GM21367 (cell line): ENCODE results near the gene ELAVL3.
"Not testable (repeated sequence)": the region's sequence is repeated elsewhere in the genome, so short reads cannot be mapped to it uniquely, and the experiment has no call there.

Experiments
- ATAC-seq: cut with Tn5 transposase; IDR thresholded peaks from one replicate; pipeline ENCODE4 v1.9.1; 2021; ENCODE audit not compliant: unreplicated experiment

Gene ELAVL3

GRCh38 chr19:11444059-11444458, 36.8 kb downstream of the ELAVL3 start:
- no peak for ATAC-seq

- no peak for ATAC-seq
Measured at GRCh38 chr19:11437955-11438354, 42.9 kb downstream of the ELAVL3 start.

- no peak for ATAC-seq
Measured at GRCh38 chr19:11435833-11436313, 45.0 kb downstream of the ELAVL3 start.

GRCh38 chr19:11435057-11435832, 45.6 kb downstream of the ELAVL3 start, which contains the start of the genes ODAD3 and PRKCSH:
Gene ODAD3 (minus strand): TSS chr19:11435121. CDS start chr19:11435016, 105 bp downstream.
Gene PRKCSH (plus strand): TSS chr19:11435635. CDS start chr19:11436118, 483 bp downstream.
- ATAC-seq, result peak; percentile 82

GRCh38 chr19:11434703-11435056, 46.2 kb downstream of the ELAVL3 start:
- ATAC-seq, result no peak

- not testable (repeated sequence) for ATAC-seq
Measured at GRCh38 chr19:11433526-11433925, 47.3 kb downstream of the ELAVL3 start.

GRCh38 chr19:11426656-11427055, 54.2 kb downstream of the ELAVL3 start:
- ATAC-seq, result no peak

GRCh38 chr19:11425719-11426457, 55.0 kb downstream of the ELAVL3 start:
- ATAC-seq, result no peak

- ATAC-seq, result no peak
Measured at GRCh38 chr19:11423791-11424181, 57.1 kb downstream of the ELAVL3 start.

GRCh38 chr19:11423164-11423790, 57.6 kb downstream of the ELAVL3 start:
- ATAC-seq, result no peak

GRCh38 chr19:11422163-11423065, 58.4 kb downstream of the ELAVL3 start:
- ATAC-seq, result no peak

GRCh38 chr19:11421371-11422098, 59.3 kb downstream of the ELAVL3 start:
- no peak for ATAC-seq

- no peak for ATAC-seq
Measured at GRCh38 chr19:11420429-11421370, 60.1 kb downstream of the ELAVL3 start.

GRCh38 chr19:11418549-11419506, 62.0 kb downstream of the ELAVL3 start, which contains the start of gene RGL3:
Gene RGL3 (minus strand): TSS chr19:11419314. CDS start chr19:11419278, 36 bp downstream.
- no peak for ATAC-seq

- ATAC-seq, result no peak
Measured at GRCh38 chr19:11418094-11418548, 62.7 kb downstream of the ELAVL3 start.

- no peak for ATAC-seq
Measured at GRCh38 chr19:11416346-11417052, 64.3 kb downstream of the ELAVL3 start.

- ATAC-seq, result no peak
Measured at GRCh38 chr19:11414544-11414943, 66.3 kb downstream of the ELAVL3 start.
